Measurements from ENCODE around the gene PAX8.

Gene PAX8

DNA sequence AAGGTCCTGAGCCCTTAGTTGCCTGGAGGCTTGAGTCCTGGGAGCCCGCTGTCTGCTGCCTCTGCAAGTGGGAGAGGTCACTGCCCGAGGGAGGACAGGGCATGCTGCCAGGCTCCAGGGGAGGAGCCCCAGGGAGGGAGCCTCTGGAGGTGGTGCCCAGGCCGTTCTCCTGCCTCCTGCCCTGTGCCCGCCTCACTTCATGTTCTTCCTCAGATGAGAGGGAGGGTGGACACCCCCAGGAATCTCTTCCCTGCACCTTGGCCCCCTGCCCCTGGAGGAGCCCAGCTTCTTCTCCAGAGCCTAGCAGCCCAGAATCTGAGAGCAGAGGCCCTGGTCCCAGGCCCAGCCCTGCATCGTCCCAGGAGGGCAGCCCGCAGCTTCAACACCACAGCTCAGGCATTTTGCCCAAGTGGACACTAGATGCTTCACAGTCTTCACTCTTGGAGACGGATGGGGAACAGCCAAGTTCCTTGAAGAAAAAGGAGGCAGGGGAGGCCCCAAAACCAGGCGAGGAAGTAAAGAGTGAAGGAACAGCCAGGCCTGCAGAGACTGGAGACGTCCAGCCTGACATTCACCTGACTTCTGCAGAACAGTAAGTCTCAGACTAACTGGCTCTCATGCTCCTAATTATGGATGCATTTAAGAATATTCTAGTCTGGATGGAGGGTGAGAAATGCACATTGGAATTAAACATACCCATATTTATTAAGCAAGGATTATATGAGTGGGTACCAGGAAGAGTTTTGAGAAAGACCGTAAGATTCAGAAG, 92.9 kb downstream of the PAX8 start:
- Histone ChIP-seq H3K4me3 (ENCODE audit: insufficient read length, low read depth) (no peak overlapping the region), H3K4me1 (ENCODE audit: insufficient read depth, insufficient read length) (no peaks in the 10 kb centered on the region), H3K9ac (ENCODE audit: insufficient read length, low read depth) (no peak overlapping the region), H3K9me3 (ENCODE audit: insufficient read depth, low read length) (no peaks in the 10 kb centered on the region), H3K36me3 (ENCODE audit: insufficient read depth, insufficient read length, low read length) (no peaks in the 10 kb centered on the region), H3K27me3 (ENCODE audit: insufficient read depth, insufficient read length) (no peaks in the 10 kb centered on the region)
- no peak for TF ChIP-seq SUZ12 (IDR thresholded peaks at IDR 0.05; ENCODE audit: extremely low read depth, insufficient read depth, insufficient read length)
- no peak for TF ChIP-seq YY1 (IDR thresholded peaks at IDR 0.05; ENCODE audit: insufficient read depth, insufficient read length)
- TF ChIP-seq ZNF274 (IDR thresholded peaks at IDR 0.05; ENCODE audit: low read depth, low read length), result no peak
- no peak for DNase-seq (ENCODE audit: low read depth, low spot score)

DNA sequence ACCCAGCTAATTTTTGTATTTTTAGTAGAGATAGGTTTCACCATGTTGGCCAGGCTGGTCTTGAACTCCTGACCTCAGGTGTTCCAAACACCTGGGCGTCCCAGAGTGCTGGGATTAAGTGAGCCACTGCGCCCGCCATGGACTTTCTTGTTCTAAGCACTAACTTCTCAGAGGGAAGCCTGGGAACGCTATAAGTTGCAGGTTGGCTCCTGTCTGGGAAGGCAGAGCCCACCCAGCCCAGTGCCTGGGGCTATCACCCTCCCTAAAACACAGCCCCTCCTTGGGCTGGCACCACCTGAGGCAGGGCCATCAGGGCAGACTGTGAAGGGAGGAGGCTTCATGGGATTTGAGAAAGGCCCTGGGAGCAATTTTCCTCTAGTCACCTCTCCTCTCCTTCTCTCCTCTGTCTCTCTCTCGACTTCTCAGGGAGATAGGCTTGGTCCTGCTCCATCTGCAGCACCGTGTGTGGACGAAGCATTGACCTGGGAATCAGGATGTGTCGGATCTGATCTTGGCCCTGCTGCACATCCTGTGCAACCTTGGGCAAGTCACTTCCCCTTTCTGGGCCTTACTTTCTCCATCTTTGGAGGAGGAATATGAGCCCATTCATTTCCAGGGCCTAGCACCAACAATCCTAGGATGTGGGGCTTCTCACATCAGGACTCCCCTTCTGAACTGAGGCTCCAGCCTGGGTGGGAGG, 94.0 kb downstream of the PAX8 start:
- Histone ChIP-seq H3K4me3 (ENCODE audit: insufficient read length, low read depth) (no peak overlapping the region), H3K4me1 (ENCODE audit: insufficient read depth, insufficient read length) (peaks cover 4% of the 10 kb centered on the region), H3K36me3 (ENCODE audit: insufficient read depth, insufficient read length, low read length) (no peaks in the 10 kb centered on the region), H3K9me3 (ENCODE audit: insufficient read depth, low read length) (no peaks in the 10 kb centered on the region), H3K27me3 (ENCODE audit: insufficient read depth, insufficient read length) (no peaks in the 10 kb centered on the region), H3K9ac (ENCODE audit: insufficient read length, low read depth) (no peak overlapping the region)
- TF ChIP-seq SUZ12 (IDR thresholded peaks at IDR 0.05; ENCODE audit: extremely low read depth, insufficient read depth, insufficient read length) (no peak), YY1 (IDR thresholded peaks at IDR 0.05; ENCODE audit: insufficient read depth, insufficient read length) (no peak), ZNF274 (IDR thresholded peaks at IDR 0.05; ENCODE audit: low read depth, low read length) (no peak)
- no peak for DNase-seq (ENCODE audit: low read depth, low spot score)

GRCh38 chr2:113183703-113184102, 95.0 kb downstream of the PAX8 start:
- TF ChIP-seq YY1 (IDR thresholded peaks at IDR 0.05; ENCODE audit: insufficient read depth, insufficient read length) (no peak), ZNF274 (IDR thresholded peaks at IDR 0.05; ENCODE audit: low read depth, low read length) (no peak), SUZ12 (IDR thresholded peaks at IDR 0.05; ENCODE audit: extremely low read depth, insufficient read depth, insufficient read length) (no peak)
- no peak for DNase-seq (ENCODE audit: low read depth, low spot score)
- H3K9ac ChIP-seq (ENCODE audit: insufficient read length, low read depth), result no peak overlapping the region
- no peaks in the 10 kb centered on the region for H3K9me3 ChIP-seq (ENCODE audit: insufficient read depth, low read length)
- peaks cover 4% of the 10 kb centered on the region for H3K4me1 ChIP-seq (ENCODE audit: insufficient read depth, insufficient read length)
- no peak overlapping the region for H3K4me3 ChIP-seq (ENCODE audit: insufficient read length, low read depth)
- no peaks in the 10 kb centered on the region for H3K36me3 ChIP-seq (ENCODE audit: insufficient read depth, insufficient read length, low read length)
- H3K27me3 ChIP-seq (ENCODE audit: insufficient read depth, insufficient read length), result no peaks in the 10 kb centered on the region

- H3K4me3 ChIP-seq (ENCODE audit: insufficient read length, low read depth), result no peak overlapping the region
- no peak for DNase-seq (ENCODE audit: low read depth, low spot score)
- H3K27me3 ChIP-seq (ENCODE audit: insufficient read depth, insufficient read length), result no peaks in the 10 kb centered on the region
- TF ChIP-seq SUZ12 (IDR thresholded peaks at IDR 0.05; ENCODE audit: extremely low read depth, insufficient read depth, insufficient read length), result no peak
- no peaks in the 10 kb centered on the region for H3K9me3 ChIP-seq (ENCODE audit: insufficient read depth, low read length)
- H3K9ac ChIP-seq (ENCODE audit: insufficient read length, low read depth), result no peak overlapping the region
- peaks cover 4% of the 10 kb centered on the region for H3K4me1 ChIP-seq (ENCODE audit: insufficient read depth, insufficient read length)
- no peaks in the 10 kb centered on the region for H3K36me3 ChIP-seq (ENCODE audit: insufficient read depth, insufficient read length, low read length)
Measured at GRCh38 chr2:113183264-113183663, 95.5 kb downstream of the PAX8 start.

GRCh38 chr2:113182471-113183260, 96.1 kb downstream of the PAX8 start:
- H3K9me3 ChIP-seq (ENCODE audit: insufficient read depth, low read length), result no peaks in the 10 kb centered on the region
- peaks cover 4% of the 10 kb centered on the region for H3K4me1 ChIP-seq (ENCODE audit: insufficient read depth, insufficient read length)
- no peaks in the 10 kb centered on the region for H3K36me3 ChIP-seq (ENCODE audit: insufficient read depth, insufficient read length, low read length)

GRCh38 chr2:113181258-113182051, 97.3 kb downstream of the PAX8 start:
- no peaks in the 10 kb centered on the region for H3K36me3 ChIP-seq (ENCODE audit: insufficient read depth, insufficient read length, low read length)
- TF ChIP-seq SUZ12 (IDR thresholded peaks at IDR 0.05; ENCODE audit: extremely low read depth, insufficient read depth, insufficient read length), result no peak
- TF ChIP-seq YY1 (IDR thresholded peaks at IDR 0.05; ENCODE audit: insufficient read depth, insufficient read length), result no peak
- TF ChIP-seq ZNF274 (IDR thresholded peaks at IDR 0.05; ENCODE audit: low read depth, low read length), result no peak
- DNase-seq (ENCODE audit: low read depth, low spot score), result no peak
- H3K27me3 ChIP-seq (ENCODE audit: insufficient read depth, insufficient read length), result no peaks in the 10 kb centered on the region
- no peaks in the 10 kb centered on the region for H3K9me3 ChIP-seq (ENCODE audit: insufficient read depth, low read length)
- H3K4me1 ChIP-seq (ENCODE audit: insufficient read depth, insufficient read length), result peaks cover 4% of the 10 kb centered on the region
- no peak overlapping the region for H3K9ac ChIP-seq (ENCODE audit: insufficient read length, low read depth)
- H3K4me3 ChIP-seq (ENCODE audit: insufficient read length, low read depth), result no peak overlapping the region

More at GRCh38 chr2:113182471-113183260, 96.1 kb downstream of the PAX8 start:
- DNase-seq (ENCODE audit: low read depth, low spot score), result no peak
- Histone ChIP-seq H3K27me3 (ENCODE audit: insufficient read depth, insufficient read length) (no peaks in the 10 kb centered on the region), H3K9ac (ENCODE audit: insufficient read length, low read depth) (no peak overlapping the region), H3K4me3 (ENCODE audit: insufficient read length, low read depth) (no peak overlapping the region)
- TF ChIP-seq SUZ12 (IDR thresholded peaks at IDR 0.05; ENCODE audit: extremely low read depth, insufficient read depth, insufficient read length) (no peak), ZNF274 (IDR thresholded peaks at IDR 0.05; ENCODE audit: low read depth, low read length) (no peak), YY1 (IDR thresholded peaks at IDR 0.05; ENCODE audit: insufficient read depth, insufficient read length) (no peak)
